ENCODE measurements around the gene SLC24A3. TPM values are rescaled to one million over a fixed set of nuclear protein-coding genes. Genes with fewer than 3 reads are reported as not detected.

The SLC24A3 gene
- total and polyA plus RNA-seq, 4 donors, result 1.9 to 8.4 (median 5.8) TPM

DNA sequence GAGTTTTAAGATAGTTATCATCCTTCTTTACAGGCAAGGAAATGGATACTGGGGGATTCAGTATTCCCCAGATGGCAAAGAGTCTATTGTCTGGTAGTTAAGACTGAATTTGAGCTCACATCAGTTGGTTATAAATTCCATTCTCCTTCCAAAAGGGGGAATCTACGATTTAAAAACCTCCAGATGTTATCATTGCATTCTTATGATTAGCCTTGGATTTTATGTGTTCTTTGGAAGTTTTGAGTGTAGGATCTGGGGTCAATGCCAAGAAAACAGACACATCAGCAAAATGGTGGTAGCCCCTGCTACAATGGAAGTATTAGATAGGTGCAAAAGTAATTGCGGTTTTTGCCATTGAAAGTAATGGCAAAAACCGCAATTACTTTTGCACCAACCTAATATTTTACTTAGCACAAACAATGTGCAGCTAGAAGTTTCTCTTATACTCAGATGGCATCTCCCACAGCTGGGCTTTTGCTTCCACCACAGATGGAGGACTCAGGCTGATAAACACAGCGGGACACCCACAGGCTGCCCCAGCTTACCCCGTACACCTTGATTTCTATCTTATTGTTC is 377.4 kb downstream of the SLC24A3 start:
- Histone ChIP-seq H3K36me3 (ENCODE audit: control insufficient read depth in 4 of 4, insufficient read depth in 4 of 4, low read length in 4 of 4) (peaks cover 0 to 3% (median 0%) of the 10 kb centered on the region in 4 donors), H3K27ac (ENCODE audit: low read depth in 1 of 2, low read length in 1 of 2) (no peak overlapping the region), H3K4me1 (ENCODE audit: control insufficient read depth in 5 of 5, insufficient read depth in 5 of 5, low read length in 5 of 5) (peaks cover 0 to 8% (median 3%) of the 10 kb centered on the region in 5 donors), H3K27me3 (ENCODE audit: control insufficient read depth in 3 of 3, insufficient read depth in 3 of 3, low read length in 2 of 3) (no peaks in the 10 kb centered on the region), H3K9me3 (ENCODE audit: control insufficient read depth in 4 of 4, insufficient read depth in 3 of 4, low read length in 3 of 4) (peaks cover 0 to 3% (median 0%) of the 10 kb centered on the region in 4 donors), H3K9ac (ENCODE audit: insufficient read depth in 1 of 2, low read length in 2 of 2) (no peak overlapping the region), H3K4me3 (no peak overlapping the region)
- TF ChIP-seq, protein P1, sequence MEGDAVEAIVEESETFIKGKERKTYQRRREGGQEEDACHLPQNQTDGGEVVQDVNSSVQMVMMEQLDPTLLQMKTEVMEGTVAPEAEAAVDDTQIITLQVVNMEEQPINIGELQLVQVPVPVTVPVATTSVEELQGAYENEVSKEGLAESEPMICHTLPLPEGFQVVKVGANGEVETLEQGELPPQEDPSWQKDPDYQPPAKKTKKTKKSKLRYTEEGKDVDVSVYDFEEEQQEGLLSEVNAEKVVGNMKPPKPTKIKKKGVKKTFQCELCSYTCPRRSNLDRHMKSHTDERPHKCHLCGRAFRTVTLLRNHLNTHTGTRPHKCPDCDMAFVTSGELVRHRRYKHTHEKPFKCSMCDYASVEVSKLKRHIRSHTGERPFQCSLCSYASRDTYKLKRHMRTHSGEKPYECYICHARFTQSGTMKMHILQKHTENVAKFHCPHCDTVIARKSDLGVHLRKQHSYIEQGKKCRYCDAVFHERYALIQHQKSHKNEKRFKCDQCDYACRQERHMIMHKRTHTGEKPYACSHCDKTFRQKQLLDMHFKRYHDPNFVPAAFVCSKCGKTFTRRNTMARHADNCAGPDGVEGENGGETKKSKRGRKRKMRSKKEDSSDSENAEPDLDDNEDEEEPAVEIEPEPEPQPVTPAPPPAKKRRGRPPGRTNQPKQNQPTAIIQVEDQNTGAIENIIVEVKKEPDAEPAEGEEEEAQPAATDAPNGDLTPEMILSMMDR (IDR thresholded peaks at IDR 0.05; ENCODE audit: control extremely low read depth, extremely low read depth), result no peak
- 84 to 91% methylated on average over 5 of the region's 5 CpGs for WGBS, 2 donors
- ATAC-seq (ENCODE audit: insufficient read depth, low FRiP score) (no peak), DNase-seq (peak in 2 of 3 donors; percentile 41 to 44)

DNA sequence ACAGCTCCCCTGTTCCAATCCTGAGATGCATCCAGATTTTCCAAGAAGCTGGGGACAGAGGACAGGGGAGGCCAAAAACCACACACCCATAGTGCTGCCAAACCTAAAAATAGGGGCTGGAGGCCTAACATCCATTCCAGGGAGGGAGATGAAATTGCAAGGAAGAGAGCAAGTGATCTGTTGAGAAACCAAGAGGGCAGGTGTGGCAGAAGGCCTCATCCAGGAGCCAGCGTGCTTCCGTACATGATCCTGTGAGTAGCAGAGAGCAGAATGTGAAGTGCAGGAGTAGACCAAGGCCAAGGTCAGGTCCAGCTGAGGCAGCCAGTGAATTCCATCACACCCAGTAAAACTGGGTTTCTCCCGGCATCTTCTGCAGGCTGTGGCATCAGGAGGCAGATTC is 377.9 kb downstream of the SLC24A3 start:
- DNase-seq (no peak), ATAC-seq (ENCODE audit: insufficient read depth, low FRiP score) (no peak)
- TF ChIP-seq, protein P1 (IDR thresholded peaks at IDR 0.05; ENCODE audit: control extremely low read depth, extremely low read depth), result no peak
- peaks cover 0 to 2% (median 0%) of the 10 kb centered on the region in 4 donors for H3K9me3 ChIP-seq (ENCODE audit: control insufficient read depth in 4 of 4, insufficient read depth in 3 of 4, low read length in 3 of 4)
- H3K27me3 ChIP-seq (ENCODE audit: control insufficient read depth in 3 of 3, insufficient read depth in 3 of 3, low read length in 2 of 3), result no peaks in the 10 kb centered on the region
- H3K4me3 ChIP-seq, result no peak overlapping the region
- H3K9ac ChIP-seq (ENCODE audit: insufficient read depth in 1 of 2, low read length in 2 of 2), result no peak overlapping the region
- WGBS, 2 donors, result 95 to 96% methylated on average over 3 of the region's 3 CpGs
- H3K27ac ChIP-seq (ENCODE audit: low read depth in 1 of 2, low read length in 1 of 2), result no peak overlapping the region
- H3K4me1 ChIP-seq (ENCODE audit: control insufficient read depth in 5 of 5, insufficient read depth in 5 of 5, low read length in 5 of 5), result peaks cover 0 to 8% (median 3%) of the 10 kb centered on the region in 5 donors
- no peaks in the 10 kb centered on the region for H3K36me3 ChIP-seq (ENCODE audit: control insufficient read depth in 4 of 4, insufficient read depth in 4 of 4, low read length in 4 of 4)

DNA sequence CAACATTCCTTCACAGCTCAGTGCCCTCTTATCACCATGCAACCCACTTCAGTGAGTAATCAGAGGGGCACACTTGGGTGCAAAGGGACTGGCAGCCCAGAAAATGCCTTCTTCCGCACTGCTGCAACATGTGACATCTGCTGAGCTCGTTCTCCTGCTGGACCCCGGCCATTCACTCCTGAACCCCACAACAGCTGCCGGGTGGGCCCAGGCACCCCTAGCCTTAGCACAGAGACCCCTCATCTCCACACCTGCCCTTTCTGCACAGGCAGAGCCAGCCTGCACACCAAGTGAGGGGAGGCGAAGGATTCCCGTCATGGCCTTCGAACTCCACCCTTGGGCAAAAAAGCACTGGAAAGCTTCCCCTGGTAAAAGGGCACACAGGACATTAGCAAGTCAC is 381.3 kb downstream of the SLC24A3 start:
- ATAC-seq (ENCODE audit: insufficient read depth, low FRiP score) (no peak), DNase-seq (peak; percentile 24 to 51 (median 25))

More for the DNA sequence above, 381.3 kb downstream of the SLC24A3 start:
- Histone ChIP-seq H3K36me3 (ENCODE audit: control insufficient read depth in 4 of 4, insufficient read depth in 4 of 4, low read length in 4 of 4) (no peaks in the 10 kb centered on the region), H3K27ac (ENCODE audit: low read depth in 1 of 2, low read length in 1 of 2) (no peak overlapping the region), H3K4me3 (no peak overlapping the region), H3K27me3 (ENCODE audit: control insufficient read depth in 3 of 3, insufficient read depth in 3 of 3, low read length in 2 of 3) (no peaks in the 10 kb centered on the region), H3K4me1 (ENCODE audit: control insufficient read depth in 5 of 5, insufficient read depth in 5 of 5, low read length in 5 of 5) (peaks cover 0 to 6% (median 3%) of the 10 kb centered on the region in 5 donors), H3K9me3 (ENCODE audit: control insufficient read depth in 4 of 4, insufficient read depth in 3 of 4, low read length in 3 of 4) (no peaks in the 10 kb centered on the region), H3K9ac (ENCODE audit: insufficient read depth in 1 of 2, low read length in 2 of 2) (no peak overlapping the region)
- TF ChIP-seq, protein P1 (IDR thresholded peaks at IDR 0.05; ENCODE audit: control extremely low read depth, extremely low read depth), result no peak
- 85 to 90% methylated on average over 7 of the region's 7 CpGs for WGBS, 2 donors

Measured in lung (tissue), 12 donors.